Naive B cell (primary cell): ENCODE results near the gene TBC1D4. TPM values are rescaled to one million over a fixed set of nuclear protein-coding genes. Genes with fewer than 3 reads are reported as not detected.

Experiments used
- ATAC-seq, 2 donors: fragments of 150-1000 bp; cut with Tn5 transposase; 2 replicates each; pipeline ENCODE4 v1.10.0; 2021; ENCODE audit warnings: low read depth in 2 of 2, mild to moderate bottlenecking in 2 of 2, moderate library complexity in 2 of 2
- DNase-seq: peaks from one replicate; pipeline ENCODE4 v3.0.0; 2022
- H3K27ac Mint-ChIP-seq, 6 donors: one replicate each; pipeline ENCODE4 v1.8.0; 2020 to 2022; ENCODE audit warnings: mild to moderate bottlenecking in 6 of 6, mixed read lengths in 6 of 6, moderate library complexity in 5 of 6, inconsistent platforms in 2 of 6
- H3K27me3 Mint-ChIP-seq, 3 donors: one replicate each; pipeline ENCODE4 v1.8.0; 2021 to 2022; ENCODE audit warnings: mixed read lengths in 3 of 3, mild to moderate bottlenecking in 1 of 3
- H3K36me3 Mint-ChIP-seq, 2 donors: one replicate each; pipeline ENCODE4 v1.8.0; 2020 to 2022; ENCODE audit warnings: mixed read lengths in 2 of 2, inconsistent platforms in 1 of 2, mild to moderate bottlenecking in 1 of 2
- H3K4me1 Mint-ChIP-seq, 3 donors: one replicate each; pipeline ENCODE4 v1.8.0; 2020 to 2022; ENCODE audit warnings: mixed read lengths in 3 of 3, inconsistent platforms in 1 of 3, mild to moderate bottlenecking in 1 of 3, moderate library complexity in 1 of 3
- H3K4me3 Mint-ChIP-seq, 8 donors: one replicate each; pipeline ENCODE4 v1.8.0; 2020 to 2022; ENCODE audit warnings: mild to moderate bottlenecking in 8 of 8, mixed read lengths in 8 of 8, moderate library complexity in 8 of 8, inconsistent platforms in 2 of 8
- H3K9me3 Mint-ChIP-seq, 7 donors: one replicate each; pipeline ENCODE4 v1.8.0; 2020 to 2022; ENCODE audit warnings: mixed read lengths in 7 of 7, mild to moderate bottlenecking in 5 of 7, inconsistent platforms in 2 of 7, moderate library complexity in 1 of 7
- polyA plus RNA-seq, 6 donors: library from polyadenylated mRNA; unstranded; fragments of 300-500 nt; fragmentation: Illumina TruSeq; gene quantifications; one replicate each; pipeline ENCODE4 v1.2.3, GENCODE V29; 2021; ENCODE audit warnings: low read depth in 6 of 6

Gene TBC1D4
- polyA plus RNA-seq, 6 donors from 2014 or later, result 0.10 to 1.4 (median 0.30) TPM

GRCh38 chr13:75399879-75400217 is 82.1 kb downstream of the TBC1D4 start:
- Mint-ChIP-seq H3K4me3 (no peak overlapping the region), H3K27ac (peak overlapping the region in 1 of 6 donors; percentile 4), H3K36me3 (no peaks in the 10 kb centered on the region), H3K4me1 (no peaks in the 10 kb centered on the region), H3K27me3 (no peaks in the 10 kb centered on the region), H3K9me3 (peaks cover 0 to 8% (median 3%) of the 10 kb centered on the region in 7 donors)
- DNase-seq (no peak), ATAC-seq (no peak)

GRCh38 chr13:75399168-75399878 is 82.6 kb downstream of the TBC1D4 start:
- no peak for DNase-seq
- Mint-ChIP-seq H3K9me3 (peaks cover 0 to 8% (median 3%) of the 10 kb centered on the region in 7 donors), H3K27ac (no peak overlapping the region), H3K36me3 (no peaks in the 10 kb centered on the region), H3K4me3 (no peak overlapping the region), H3K27me3 (no peaks in the 10 kb centered on the region), H3K4me1 (no peaks in the 10 kb centered on the region)
- no peak for ATAC-seq

GRCh38 chr13:75398072-75398471 is 83.9 kb downstream of the TBC1D4 start:
- ATAC-seq, result no peak
- Mint-ChIP-seq H3K27ac (no peak overlapping the region), H3K36me3 (no peaks in the 10 kb centered on the region), H3K4me3 (no peak overlapping the region), H3K4me1 (no peaks in the 10 kb centered on the region), H3K27me3 (no peaks in the 10 kb centered on the region), H3K9me3 (peaks cover 0 to 8% (median 3%) of the 10 kb centered on the region in 7 donors)
- DNase-seq, result no peak

- no peak overlapping the region for H3K27ac Mint-ChIP-seq
- no peaks in the 10 kb centered on the region for H3K27me3 Mint-ChIP-seq
- no peaks in the 10 kb centered on the region for H3K4me1 Mint-ChIP-seq
- no peak for ATAC-seq
- H3K36me3 Mint-ChIP-seq, result no peaks in the 10 kb centered on the region
- H3K4me3 Mint-ChIP-seq, result no peak overlapping the region
- peaks cover 0 to 8% (median 3%) of the 10 kb centered on the region in 7 donors for H3K9me3 Mint-ChIP-seq
- no peak for DNase-seq
Observed at GRCh38 chr13:75395901-75396300, 86.1 kb downstream of the TBC1D4 start.

GRCh38 chr13:75395066-75395465 is 86.9 kb downstream of the TBC1D4 start:
- H3K4me3 Mint-ChIP-seq, result no peak overlapping the region

GRCh38 chr13:75393839-75394520 is 88.0 kb downstream of the TBC1D4 start:
- Mint-ChIP-seq H3K4me1 (no peaks in the 10 kb centered on the region), H3K9me3 (peaks cover 0 to 8% (median 3%) of the 10 kb centered on the region in 7 donors), H3K4me3 (no peak overlapping the region), H3K27ac (no peak overlapping the region), H3K27me3 (no peaks in the 10 kb centered on the region), H3K36me3 (no peaks in the 10 kb centered on the region)
- ATAC-seq, result no peak
- DNase-seq, result no peak

More at GRCh38 chr13:75395066-75395465, 86.9 kb downstream of the TBC1D4 start:
- DNase-seq (no peak), ATAC-seq (peak; percentile 51 to 59)
- no peak overlapping the region for H3K27ac Mint-ChIP-seq
- no peaks in the 10 kb centered on the region for H3K4me1 Mint-ChIP-seq
- H3K36me3 Mint-ChIP-seq, result no peaks in the 10 kb centered on the region
- no peaks in the 10 kb centered on the region for H3K27me3 Mint-ChIP-seq
- peaks cover 0 to 8% (median 3%) of the 10 kb centered on the region in 7 donors for H3K9me3 Mint-ChIP-seq

- H3K36me3 Mint-ChIP-seq, result no peaks in the 10 kb centered on the region
- DNase-seq, result no peak
- no peak overlapping the region for H3K27ac Mint-ChIP-seq
- no peak for ATAC-seq
- H3K9me3 Mint-ChIP-seq, result no peaks in the 10 kb centered on the region
- H3K4me1 Mint-ChIP-seq, result no peaks in the 10 kb centered on the region
- no peaks in the 10 kb centered on the region for H3K27me3 Mint-ChIP-seq
- no peak overlapping the region for H3K4me3 Mint-ChIP-seq
Observed at GRCh38 chr13:75391432-75392100, 90.4 kb downstream of the TBC1D4 start.

GRCh38 chr13:75390229-75390628 is 91.7 kb downstream of the TBC1D4 start:
- no peak overlapping the region for H3K4me3 Mint-ChIP-seq
- H3K9me3 Mint-ChIP-seq, result no peaks in the 10 kb centered on the region
- ATAC-seq, result no peak
- H3K36me3 Mint-ChIP-seq, result no peaks in the 10 kb centered on the region
- H3K27me3 Mint-ChIP-seq, result no peaks in the 10 kb centered on the region
- H3K27ac Mint-ChIP-seq, result no peak overlapping the region
- no peaks in the 10 kb centered on the region for H3K4me1 Mint-ChIP-seq
- no peak for DNase-seq

- no peak for ATAC-seq
- no peaks in the 10 kb centered on the region for H3K27me3 Mint-ChIP-seq
- peaks cover 0 to 4% (median 0%) of the 10 kb centered on the region in 3 donors for H3K4me1 Mint-ChIP-seq
- H3K36me3 Mint-ChIP-seq, result no peaks in the 10 kb centered on the region
- DNase-seq, result no peak
- no peak overlapping the region for H3K27ac Mint-ChIP-seq
- no peak overlapping the region for H3K4me3 Mint-ChIP-seq
- H3K9me3 Mint-ChIP-seq, result no peaks in the 10 kb centered on the region
Observed at GRCh38 chr13:75385708-75386083, 96.3 kb downstream of the TBC1D4 start.

- Mint-ChIP-seq H3K36me3 (no peaks in the 10 kb centered on the region), H3K4me1 (peaks cover 0 to 4% (median 0%) of the 10 kb centered on the region in 3 donors), H3K9me3 (no peaks in the 10 kb centered on the region), H3K27ac (peak overlapping the region in 2 of 6 donors; percentile 2 to 4), H3K27me3 (no peaks in the 10 kb centered on the region), H3K4me3 (no peak overlapping the region)
- DNase-seq, result no peak
- no peak for ATAC-seq
Observed at GRCh38 chr13:75384879-75385707, 96.9 kb downstream of the TBC1D4 start.

GRCh38 chr13:75383064-75383715 is 98.8 kb downstream of the TBC1D4 start:
- no peak for DNase-seq
- peaks cover 0 to 4% (median 0%) of the 10 kb centered on the region in 3 donors for H3K4me1 Mint-ChIP-seq
- H3K9me3 Mint-ChIP-seq, result no peaks in the 10 kb centered on the region
- ATAC-seq, result no peak
- H3K27ac Mint-ChIP-seq, result no peak overlapping the region
- H3K27me3 Mint-ChIP-seq, result no peaks in the 10 kb centered on the region
- no peaks in the 10 kb centered on the region for H3K36me3 Mint-ChIP-seq
- no peak overlapping the region for H3K4me3 Mint-ChIP-seq

- H3K27me3 Mint-ChIP-seq, result no peaks in the 10 kb centered on the region
- H3K27ac Mint-ChIP-seq, result no peak overlapping the region
- no peaks in the 10 kb centered on the region for H3K36me3 Mint-ChIP-seq
- no peaks in the 10 kb centered on the region for H3K9me3 Mint-ChIP-seq
- DNase-seq (no peak), ATAC-seq (no peak)
- no peak overlapping the region for H3K4me3 Mint-ChIP-seq
- H3K4me1 Mint-ChIP-seq, result no peaks in the 10 kb centered on the region
Observed at GRCh38 chr13:75378301-75378700, 103.7 kb downstream of the TBC1D4 start.
